GM21786 (cell line): ENCODE data around the gene EVA1C.
"Not testable (repeated sequence)": the region's sequence is repeated elsewhere in the genome, so short reads cannot be mapped to it uniquely, and the experiment has no call there.

Experiments used
- ATAC-seq: cut with Tn5 transposase; IDR thresholded peaks from one replicate; pipeline ENCODE4 v1.9.1; 2021; ENCODE audit not compliant: unreplicated experiment

Gene EVA1C

DNA sequence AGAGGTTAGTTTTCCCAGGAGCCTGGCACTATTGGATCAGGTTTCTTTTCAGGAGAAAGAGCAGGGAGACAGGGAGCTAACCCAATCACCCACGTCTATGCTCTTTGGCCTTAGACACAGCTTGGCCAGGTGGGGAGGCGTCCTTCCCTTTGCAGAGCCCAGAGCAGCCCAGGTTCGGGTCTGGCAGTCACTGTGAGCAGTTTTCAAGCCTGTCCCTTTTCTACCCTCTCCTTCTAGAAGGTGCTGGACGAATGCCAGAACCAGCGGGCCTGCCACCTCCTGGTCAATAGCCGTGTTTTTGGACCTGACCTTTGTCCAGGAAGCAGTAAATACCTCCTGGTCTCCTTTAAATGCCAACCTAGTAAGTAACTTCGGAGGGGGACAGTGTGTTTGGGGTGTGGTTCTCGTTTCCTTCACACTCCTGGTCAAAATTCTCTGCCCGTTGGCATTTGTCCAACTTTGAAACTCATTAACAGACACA is 44.9 kb downstream of the EVA1C start:
- ATAC-seq = no peak

DNA sequence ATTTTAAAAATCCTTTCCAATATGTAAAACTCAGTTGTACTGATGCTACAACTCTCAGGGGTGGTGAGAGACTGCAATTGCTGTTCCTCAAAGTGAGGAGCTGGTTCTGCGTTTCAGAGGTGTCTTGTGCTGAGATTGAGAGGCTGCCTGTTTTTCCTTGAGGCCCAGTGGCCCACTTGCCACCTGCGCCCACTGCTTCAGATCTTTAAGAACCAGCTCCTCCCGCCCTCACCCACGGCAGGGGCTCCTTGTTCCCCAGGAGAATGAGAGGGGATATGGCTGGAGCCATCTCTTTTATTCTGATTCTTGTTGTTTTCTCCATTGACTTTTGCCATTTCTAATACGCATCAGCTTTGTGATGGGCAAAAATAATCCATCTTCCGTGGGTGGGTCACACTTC is 45.5 kb downstream of the EVA1C start:
- no peak for ATAC-seq

DNA sequence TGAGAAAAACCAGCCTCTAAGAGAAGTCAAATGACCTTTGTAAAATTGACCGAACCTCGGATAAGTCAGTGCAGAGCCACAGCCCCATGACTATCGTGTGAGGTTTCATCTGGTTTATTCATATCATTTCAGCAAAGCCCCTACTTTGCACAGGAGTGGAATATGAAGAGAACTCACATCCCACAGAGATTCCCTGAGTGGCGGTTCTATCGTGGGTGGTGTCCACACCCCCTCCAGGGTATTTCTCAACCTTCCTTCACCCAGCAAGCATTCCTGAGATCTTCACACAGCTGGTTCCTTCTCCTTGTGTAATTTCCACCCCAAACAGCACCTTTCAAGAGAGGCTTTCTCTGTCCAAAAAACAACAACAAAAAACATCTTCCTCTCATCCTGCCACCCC is 47.5 kb downstream of the EVA1C start:
- no peak for ATAC-seq

DNA sequence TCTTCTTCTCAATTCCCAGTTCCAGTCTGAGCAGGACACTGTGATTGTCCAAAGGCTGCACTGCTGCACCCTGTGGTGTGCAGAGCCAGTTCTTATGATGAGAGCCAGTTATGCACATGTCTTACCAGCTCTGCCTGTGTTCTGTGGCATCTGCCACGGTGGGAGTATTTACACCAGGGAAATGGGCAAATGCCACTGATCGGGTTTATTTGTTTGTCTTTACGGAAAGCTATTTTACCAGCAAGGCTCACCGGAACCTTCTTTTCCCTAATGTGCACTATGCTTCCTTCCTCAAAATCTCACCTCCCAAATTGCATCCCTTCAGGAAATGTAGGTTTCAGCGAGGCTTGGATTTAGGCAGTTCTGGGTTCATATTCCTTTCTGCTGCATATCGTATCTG is 49.0 kb downstream of the EVA1C start:
- ATAC-seq = no peak

DNA sequence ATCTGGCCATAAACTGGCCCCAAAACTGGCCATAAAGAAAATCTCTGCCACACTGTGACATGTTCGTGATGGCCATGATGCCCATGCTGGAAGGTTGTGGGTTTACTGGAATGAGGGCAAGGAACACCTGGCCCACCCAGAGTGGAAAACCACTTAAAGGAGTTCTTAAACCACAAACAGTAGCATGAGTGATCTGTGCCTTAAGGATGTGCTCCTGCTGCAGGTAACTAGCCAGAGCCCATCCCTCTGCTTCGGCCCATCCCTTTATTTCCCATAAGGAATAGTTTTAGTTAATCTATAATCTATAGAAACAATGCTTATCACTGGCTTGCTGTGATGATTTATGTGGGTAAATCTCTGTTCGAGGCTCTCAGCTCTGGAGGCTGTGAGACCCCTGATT is 50.1 kb downstream of the EVA1C start:
- ATAC-seq = not testable (repeated sequence)

DNA sequence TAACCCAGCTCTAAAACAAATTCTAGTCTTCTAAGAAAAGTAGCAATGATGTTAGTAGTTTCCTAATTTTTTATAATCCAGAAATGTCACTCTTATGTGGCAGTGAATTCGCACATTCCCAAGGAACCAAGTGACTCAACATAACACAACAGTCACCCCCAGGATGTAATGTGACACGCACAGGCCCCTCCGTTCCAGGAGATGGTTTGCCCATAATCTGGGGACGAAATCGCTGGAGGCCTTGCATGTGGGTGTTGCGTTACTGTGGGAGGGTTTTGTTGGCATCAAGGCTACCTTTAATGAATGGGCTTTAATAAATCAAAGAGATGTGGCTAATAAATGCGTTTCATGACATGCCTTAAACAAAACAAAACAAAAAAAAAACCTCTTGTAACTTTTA is 50.9 kb downstream of the EVA1C start:
- no peak for ATAC-seq

DNA sequence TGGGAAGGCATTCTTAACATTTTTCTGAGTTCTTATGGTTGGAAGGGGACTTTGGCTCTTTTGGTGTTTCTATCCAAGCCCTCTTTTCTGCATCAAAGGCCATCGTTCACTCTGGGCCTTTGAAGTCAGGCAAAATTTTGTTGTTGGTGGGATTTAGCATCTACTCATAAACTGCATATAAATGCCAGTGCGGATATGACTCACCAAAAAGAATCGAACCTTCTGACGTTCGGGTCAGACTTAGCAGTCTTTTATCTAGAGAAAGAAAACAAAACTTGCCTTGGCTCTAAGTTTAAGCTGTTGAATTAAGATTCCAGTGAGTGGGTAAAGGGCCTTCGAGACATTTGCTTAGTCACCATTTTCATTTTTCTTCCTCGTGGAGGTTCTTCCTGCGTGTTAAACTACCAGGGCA is 51.4 kb downstream of the EVA1C start:
- ATAC-seq = no peak

DNA sequence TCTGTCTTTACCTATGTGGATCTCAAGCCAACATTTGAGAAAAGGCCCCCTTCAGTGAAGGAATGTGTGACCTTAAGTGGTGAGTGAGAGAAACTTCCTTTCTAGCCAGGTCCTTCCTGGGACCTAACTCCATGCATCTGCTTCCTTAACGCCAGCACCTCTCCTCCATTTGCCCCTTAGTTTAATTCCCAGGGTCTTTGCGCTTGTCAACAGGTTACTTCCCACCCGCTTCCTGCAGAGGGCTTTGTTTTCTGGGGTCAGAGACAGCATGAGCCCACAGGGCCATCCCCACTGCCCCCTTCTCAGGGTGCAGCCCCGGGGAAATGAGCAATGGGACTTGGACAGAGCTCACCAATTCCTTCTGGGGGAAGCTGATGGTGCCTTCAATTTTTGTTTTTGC is 54.8 kb downstream of the EVA1C start:
- ATAC-seq = no peak

DNA sequence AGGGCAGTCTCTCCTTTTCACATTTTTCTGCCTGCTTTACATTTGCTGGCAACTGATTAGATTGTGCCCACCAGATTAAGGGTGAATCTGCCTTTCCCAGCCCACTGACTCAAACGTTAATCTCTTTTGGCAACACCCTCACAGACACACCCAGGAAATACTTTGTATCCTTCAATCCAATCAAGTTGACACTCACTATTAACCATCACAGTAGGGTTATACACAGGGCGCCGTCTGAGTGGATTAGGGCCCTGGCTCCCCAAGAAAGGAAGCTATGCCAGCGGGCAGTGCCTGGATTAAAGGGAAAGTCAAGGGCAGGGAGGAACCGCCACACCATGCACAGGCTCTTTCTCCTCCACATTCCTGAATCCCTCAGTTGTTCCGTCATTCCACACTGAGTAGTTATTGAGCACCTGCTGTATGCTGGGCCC is 56.2 kb downstream of the EVA1C start:
- ATAC-seq = no peak

DNA sequence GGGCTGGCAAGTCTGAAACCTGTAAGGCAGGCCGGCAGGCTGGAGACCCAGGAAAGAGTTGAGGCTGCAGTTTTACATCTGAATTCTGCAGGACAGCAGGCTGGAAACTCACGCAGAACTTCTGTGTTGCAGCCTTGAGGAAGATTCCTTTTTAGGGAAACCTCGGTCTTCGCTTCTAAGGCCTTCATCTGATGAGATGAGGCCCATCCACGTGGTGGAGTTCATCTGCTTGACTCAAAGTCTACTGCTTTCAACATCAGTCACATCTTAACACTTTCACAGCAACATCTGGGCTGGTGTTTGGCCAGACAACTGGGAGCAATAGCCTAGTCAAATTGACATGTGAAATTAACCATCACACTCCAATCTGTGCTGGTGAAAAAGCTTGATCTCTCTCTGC is 57.1 kb downstream of the EVA1C start:
- ATAC-seq = no peak

DNA sequence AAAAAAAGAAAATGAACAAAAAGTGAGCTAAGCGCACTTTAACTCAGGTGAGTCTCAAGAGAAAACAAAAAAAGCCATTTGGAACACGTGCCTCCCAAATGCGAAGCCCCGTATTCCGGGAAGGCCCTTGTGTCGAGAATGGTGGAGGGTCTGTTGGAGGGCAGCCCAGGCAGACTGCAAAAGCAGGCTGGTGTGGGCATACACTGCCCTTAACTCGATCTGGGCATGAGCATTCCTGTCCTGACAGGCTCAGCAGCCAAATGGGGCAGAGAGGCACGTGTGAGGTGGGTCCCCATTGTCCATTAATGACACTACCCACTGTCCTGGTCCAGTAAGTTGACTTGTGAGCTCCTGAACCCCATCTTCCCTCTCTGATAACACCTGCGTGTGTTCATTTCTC is 57.7 kb downstream of the EVA1C start:
- no peak for ATAC-seq

DNA sequence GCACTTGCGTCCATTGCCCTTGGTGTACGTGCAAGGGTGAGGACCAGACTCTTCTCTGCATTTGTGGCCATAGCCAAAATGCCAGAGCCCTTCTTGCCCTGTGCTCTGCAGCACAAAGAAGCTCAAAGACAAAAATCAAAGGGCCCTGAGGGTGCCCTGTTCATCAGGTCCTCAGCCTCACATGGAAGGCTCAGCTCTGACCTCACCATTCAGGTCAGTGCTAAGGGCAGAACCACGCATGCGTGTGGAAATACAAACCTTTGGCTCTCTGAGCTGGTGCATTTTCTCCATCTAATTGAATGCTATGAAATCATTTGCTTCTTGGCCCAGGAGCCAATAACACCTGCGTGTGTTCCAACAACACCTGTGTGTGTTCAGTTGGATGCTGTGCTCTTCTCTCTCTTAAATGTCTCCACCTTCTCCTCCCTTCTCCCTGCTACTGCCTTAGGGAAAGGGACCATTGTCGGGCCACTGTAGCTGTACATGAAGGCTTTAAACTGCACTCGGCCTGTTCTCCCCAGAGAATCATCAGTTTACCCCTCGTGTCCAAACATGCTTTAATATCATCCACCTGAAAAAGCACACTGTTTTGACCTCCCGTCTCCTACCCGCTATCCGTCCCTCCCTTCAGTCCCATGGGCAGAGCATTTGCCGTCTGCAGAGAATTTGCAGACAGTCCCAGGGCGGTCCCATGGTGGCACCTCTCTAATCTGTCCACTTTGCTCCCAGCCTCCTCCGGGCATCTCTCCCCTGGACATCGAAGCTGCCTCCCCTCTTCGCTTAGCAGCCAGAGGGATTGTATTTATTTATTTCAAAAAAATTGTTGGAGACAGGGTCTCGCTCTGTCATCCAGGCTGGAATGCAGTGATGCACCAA is 60.6 kb downstream of the EVA1C start:
- no peak for ATAC-seq

DNA sequence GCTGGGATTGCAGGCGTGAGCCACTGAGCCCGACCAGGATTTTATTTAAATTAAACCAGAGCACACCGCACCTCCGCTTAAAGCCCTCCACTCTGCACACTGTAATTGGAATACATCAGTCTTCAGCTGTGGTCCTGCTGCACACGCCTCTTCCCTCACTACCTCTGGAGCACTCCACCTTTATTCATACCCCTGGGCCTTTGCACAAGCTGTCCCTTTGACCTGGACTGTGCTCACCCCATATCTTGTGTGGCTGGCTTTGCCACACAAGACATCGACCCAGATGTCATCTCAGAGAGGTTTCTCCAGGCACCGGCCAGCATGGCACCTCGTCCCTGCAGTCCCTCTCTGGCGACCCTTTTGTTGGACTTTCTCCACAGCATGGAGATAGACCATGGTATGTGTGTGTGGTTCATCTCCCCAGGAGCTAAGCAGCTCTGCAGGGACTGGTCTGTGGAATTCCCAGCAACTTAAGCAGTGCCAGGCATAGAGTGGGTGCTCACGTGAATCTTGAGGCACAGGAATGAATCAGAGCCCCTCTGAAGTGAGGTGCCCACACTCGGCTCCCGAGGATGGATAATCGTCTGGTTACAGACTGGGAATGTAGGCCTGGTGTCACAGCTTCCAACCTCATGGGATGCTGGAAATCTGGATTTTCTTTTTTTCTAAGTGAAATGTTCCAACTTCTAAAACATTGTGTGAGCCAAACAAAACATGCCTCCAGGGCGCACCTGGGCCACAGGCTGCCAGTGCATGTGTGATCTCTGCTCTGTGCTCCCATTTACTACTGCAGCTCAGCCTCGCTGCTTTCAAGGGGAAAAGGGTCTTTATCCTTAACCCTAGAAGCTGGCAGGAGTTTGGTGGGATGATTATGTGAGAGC is 61.9 kb downstream of the EVA1C start:
- no peak for ATAC-seq

DNA sequence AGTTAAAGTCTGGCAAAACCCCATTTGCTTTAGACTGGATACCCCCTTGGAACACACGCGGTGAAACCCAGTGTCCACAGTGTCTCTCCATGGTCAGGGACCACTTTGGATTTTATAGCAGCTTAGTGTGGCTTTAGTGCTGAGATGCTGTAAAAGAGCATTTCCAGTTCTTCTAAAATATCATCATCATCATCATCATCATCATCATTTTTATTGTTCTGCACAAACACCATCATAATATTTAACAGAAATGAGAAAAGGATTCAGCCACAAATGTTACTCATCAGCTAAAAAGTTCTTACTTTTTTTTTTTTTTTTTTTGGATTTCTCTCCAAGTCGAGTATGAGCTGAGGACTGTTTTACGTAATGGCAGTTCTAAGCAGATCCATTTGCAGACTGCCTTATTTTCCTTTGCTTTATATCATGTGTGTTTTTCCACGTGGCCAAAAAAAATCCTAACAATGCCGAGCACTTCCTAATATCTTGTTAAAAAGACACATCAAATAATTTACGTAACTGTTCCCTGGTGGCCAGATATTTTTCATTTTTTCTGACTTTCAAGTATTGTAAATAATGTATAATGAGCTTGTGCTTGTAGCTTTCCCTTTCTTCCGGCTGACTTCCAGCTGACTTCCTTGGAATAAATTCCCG is 62.8 kb downstream of the EVA1C start:
- no peak for ATAC-seq

DNA sequence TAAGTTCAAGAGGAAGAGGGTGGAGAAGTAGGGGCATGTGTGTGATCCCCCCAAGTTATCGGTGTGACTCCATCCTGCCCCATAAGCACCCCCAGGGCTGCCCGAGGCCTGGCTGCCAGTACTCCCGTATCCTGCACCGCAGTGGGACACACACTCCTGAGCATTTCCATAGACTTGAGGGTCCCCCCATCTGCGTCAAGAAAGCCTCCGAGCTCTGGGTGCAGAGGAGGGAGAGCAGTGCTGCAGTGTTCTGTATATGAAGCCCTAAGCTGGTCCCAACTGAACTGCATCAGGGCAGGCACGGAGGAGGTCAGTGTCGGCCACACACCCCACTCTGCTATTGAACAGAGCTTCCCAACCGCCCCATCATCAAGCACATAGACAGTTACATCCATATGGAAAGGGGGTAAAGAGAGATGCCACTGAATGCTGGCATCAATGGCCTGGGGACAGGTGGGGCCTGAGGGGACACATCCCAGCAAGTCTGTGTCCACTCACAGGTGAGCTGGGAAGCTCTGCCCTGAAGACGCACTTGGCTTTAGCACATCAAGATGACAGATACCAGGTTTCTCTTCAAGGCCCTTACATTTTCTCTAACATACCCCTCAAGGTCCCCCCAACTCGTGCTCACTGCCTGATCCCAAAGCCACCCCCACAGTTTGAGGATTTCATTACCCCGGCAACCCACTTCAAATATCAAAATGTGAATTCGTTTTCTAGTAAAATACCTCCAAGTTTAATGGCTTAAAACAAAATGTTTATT is 64.3 kb downstream of the EVA1C start:
- no peak for ATAC-seq

DNA sequence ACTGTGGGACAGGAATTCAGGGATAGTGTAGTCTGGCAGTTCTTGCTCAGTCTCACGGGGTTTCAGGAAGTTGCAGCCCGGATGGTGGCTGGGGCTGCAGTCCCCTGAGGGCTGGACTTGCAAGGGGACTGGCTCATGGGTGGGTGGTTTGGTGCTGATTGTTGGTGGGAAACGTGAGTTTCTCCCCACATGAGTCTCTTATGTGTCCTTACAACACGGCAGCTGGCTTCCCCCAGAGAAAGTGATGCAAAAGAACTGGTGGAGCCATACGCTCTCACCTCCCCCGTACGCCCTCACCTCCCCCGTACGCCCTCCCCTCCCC is 64.9 kb downstream of the EVA1C start:
- no peak for ATAC-seq

DNA sequence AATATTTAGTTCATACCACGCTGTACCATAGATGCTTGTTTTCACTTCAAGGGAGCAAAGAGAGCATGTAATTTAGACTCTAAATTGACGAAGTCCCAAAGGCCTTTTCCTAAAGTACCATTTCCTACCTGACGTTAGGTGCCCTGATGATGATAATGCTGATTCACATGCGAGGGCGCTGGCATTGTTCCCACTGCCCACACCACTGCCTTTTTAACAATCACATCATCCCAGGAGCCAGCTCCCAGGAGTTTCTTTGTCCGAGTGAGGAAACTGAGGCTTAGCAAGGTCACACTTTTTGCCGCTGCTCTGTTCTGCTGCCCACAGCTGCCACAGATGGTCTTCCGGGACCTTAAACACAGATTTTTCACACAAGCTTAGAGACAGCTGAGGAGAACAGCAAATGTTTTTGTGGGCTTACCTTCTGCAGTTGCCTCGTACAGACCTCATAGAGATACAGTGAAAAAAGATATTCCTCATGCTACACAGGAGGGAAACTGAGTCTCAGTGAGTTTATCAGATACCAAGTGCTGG is 69.4 kb downstream of the EVA1C start:
- no peak for ATAC-seq

DNA sequence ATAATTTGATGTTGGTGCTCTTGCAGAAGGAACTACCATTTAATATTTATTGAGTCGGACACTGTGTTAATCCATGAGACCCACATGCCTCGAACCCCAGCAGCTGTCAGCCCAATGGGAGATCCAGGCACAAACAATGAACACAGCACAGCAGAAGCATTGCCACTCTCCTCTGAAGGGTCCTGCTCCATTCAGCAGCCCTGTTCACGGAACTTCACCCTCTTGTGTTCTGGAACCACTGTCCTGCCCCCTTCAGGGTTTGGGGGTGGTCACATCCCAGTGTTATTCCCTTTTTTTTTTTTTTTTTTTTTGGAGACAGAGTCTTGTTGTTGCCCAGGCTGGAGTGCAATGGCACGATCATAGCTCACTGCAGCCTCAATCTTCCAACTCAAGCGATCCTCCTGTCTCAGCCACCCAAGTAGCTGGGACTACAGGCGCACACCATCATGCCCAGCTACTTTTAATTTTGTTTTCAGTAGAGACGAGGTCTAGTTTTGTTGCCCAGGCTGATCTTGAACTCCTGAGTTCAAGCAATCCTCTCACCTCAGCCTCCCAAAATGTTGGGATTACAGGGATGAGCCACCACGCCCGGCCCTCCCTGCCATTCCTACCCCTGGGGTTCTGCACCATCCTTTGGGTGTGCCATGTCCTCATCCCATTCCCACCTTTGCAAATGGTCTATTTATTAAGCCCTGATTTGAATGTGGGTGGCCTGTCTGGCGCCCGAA is 70.2 kb downstream of the EVA1C start:
- ATAC-seq = no peak

DNA sequence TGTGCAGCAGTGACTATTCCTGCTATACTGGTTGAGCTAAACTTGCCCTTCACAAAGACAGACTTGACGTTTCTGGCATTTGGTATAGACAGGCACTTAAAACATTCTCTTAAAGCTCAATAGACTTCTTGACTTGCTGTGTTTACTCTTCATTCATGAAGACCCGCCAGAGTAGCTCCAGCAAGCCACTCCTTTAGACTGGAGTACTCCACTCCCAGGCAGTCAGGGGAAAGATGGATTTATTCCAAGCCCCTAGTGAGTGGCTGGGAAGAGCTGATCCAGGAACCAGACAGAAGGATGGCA is 70.7 kb downstream of the EVA1C start:
- ATAC-seq = no peak

DNA sequence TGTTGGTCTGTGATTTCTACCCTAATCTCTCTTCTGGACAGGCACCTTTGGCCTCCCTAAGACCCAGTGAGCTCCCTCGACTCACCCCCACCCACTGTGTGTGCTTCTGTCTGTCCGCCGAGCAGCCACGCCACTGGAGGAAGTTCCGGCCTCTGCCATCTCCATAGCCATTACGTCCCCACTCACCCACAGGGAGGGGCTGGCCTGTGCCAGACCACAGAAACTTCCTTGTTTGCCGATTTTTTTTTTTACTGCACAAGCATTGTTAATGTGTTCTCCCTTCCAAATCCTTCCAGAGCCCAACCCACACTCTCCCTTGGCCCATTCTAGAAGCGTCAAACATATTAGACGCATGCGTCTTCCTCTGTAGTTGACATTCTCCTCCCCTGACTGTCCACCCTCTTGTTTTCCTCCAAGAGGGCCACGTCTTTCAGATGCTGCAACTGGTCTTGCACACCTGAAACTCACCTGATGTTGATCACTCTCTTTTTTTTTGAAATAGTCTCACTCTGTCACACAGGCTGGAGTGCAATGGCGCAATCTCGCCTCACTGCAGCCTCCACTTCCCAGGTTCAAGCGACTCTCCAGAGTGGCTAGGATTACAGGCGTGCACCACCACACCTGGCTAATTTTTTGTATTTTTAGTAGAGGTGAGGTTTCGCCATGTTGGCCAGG is 72.3 kb downstream of the EVA1C start:
- ATAC-seq = no peak
